OCI-LY1 (cell line): ENCODE data around the gene ORMDL3.

Experiments used
- EZH2 ChIP-seq: fragments of 200-600 bp; sonication (generic), shearing (Covaris generic); IDR thresholded peaks from 2 replicates; pipeline ENCODE4 v1.8.0; 2017; ENCODE audit warnings: borderline replicate concordance, mixed run types, mild to moderate bottlenecking, antibody characterized with exemption, low read length, moderate library complexity, mixed read lengths
- TF ChIP-seq, protein P1 (sequence below): fragments of 200-600 bp; sonication (generic), shearing (Covaris generic); IDR thresholded peaks from 2 replicates; pipeline ENCODE4 v1.5.1; 2017; ENCODE audit warnings: mild to moderate bottlenecking, antibody characterized with exemption, low read length, moderate library complexity, mixed read lengths

DNA sequence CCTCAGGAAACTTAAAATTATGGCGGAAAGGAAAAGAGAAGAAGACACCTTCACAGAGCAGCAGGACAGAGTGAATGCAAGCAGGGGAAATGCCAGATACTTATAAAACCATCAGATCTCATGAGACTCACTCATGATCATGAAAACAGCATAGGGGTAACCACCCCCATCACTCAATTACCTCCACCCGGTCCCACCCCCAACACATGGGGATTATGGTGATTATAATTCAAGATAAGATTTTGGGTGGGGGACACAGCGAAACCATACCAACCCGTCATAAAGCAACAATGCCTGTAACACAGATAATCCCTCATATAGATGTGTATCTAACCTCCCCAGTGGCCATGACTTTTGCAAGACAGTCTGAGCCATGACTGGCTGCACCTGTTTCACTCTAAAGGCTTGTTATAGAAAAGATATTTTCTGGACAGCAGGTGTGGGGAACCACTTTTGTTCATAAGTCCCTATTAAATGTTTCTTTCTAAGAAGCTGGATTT is 28.4 kb upstream of the ORMDL3 start:
- TF ChIP-seq, protein P1, sequence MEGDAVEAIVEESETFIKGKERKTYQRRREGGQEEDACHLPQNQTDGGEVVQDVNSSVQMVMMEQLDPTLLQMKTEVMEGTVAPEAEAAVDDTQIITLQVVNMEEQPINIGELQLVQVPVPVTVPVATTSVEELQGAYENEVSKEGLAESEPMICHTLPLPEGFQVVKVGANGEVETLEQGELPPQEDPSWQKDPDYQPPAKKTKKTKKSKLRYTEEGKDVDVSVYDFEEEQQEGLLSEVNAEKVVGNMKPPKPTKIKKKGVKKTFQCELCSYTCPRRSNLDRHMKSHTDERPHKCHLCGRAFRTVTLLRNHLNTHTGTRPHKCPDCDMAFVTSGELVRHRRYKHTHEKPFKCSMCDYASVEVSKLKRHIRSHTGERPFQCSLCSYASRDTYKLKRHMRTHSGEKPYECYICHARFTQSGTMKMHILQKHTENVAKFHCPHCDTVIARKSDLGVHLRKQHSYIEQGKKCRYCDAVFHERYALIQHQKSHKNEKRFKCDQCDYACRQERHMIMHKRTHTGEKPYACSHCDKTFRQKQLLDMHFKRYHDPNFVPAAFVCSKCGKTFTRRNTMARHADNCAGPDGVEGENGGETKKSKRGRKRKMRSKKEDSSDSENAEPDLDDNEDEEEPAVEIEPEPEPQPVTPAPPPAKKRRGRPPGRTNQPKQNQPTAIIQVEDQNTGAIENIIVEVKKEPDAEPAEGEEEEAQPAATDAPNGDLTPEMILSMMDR: no peak
- TF ChIP-seq EZH2: no peak
